Measurements from ENCODE around the gene ZC3H4.

The ZC3H4 gene

GRCh38 chr19:47112997-47113849, at the start of gene ZC3H4:
ZC3H4 (minus strand) TSS chr19:47113776; CDS start chr19:47112584, 1,192 bp downstream.
- Histone ChIP-seq H3K36me3 (ENCODE audit: control insufficient read depth, insufficient read depth, low read length) (peaks cover 5% of the 10 kb centered on the region), H3K9me3 (ENCODE audit: control insufficient read depth, low read length) (no peaks in the 10 kb centered on the region), H3K4me3 (ENCODE audit: low read length) (peak within 1 kb of the TSS; percentile 89), H3K4me1 (ENCODE audit: control insufficient read depth, insufficient read depth, low read length) (peaks cover 26% of the 10 kb centered on the region), H3K9ac (ENCODE audit: low read length) (peak within 1 kb of the TSS; percentile 100), H3K27me3 (ENCODE audit: control insufficient read depth, insufficient read depth, low read length) (no peaks in the 10 kb centered on the region)

GRCh38 chr19:47161876-47162489, 48.4 kb upstream of the ZC3H4 start:
- H3K27me3 ChIP-seq (ENCODE audit: control insufficient read depth, insufficient read depth, low read length): no peaks in the 10 kb centered on the region
- H3K36me3 ChIP-seq (ENCODE audit: control insufficient read depth, insufficient read depth, low read length): peaks cover 6% of the 10 kb centered on the region
- no peak overlapping the region for H3K9ac ChIP-seq (ENCODE audit: low read length)
- H3K9me3 ChIP-seq (ENCODE audit: control insufficient read depth, low read length): no peaks in the 10 kb centered on the region
- no peak overlapping the region for H3K4me3 ChIP-seq (ENCODE audit: low read length)
- peaks cover 16% of the 10 kb centered on the region for H3K4me1 ChIP-seq (ENCODE audit: control insufficient read depth, insufficient read depth, low read length)

GRCh38 chr19:47158879-47159503, 45.4 kb upstream of the ZC3H4 start:
- Histone ChIP-seq H3K9me3 (ENCODE audit: control insufficient read depth, low read length) (no peaks in the 10 kb centered on the region), H3K4me3 (ENCODE audit: low read length) (no peak overlapping the region), H3K4me1 (ENCODE audit: control insufficient read depth, insufficient read depth, low read length) (peaks cover 23% of the 10 kb centered on the region), H3K27me3 (ENCODE audit: control insufficient read depth, insufficient read depth, low read length) (no peaks in the 10 kb centered on the region), H3K9ac (ENCODE audit: low read length) (no peak overlapping the region), H3K36me3 (ENCODE audit: control insufficient read depth, insufficient read depth, low read length) (peaks cover 9% of the 10 kb centered on the region)

- peaks cover 25% of the 10 kb centered on the region for H3K4me1 ChIP-seq (ENCODE audit: control insufficient read depth, insufficient read depth, low read length)
- peak overlapping the region; percentile 2 for H3K9ac ChIP-seq (ENCODE audit: low read length)
- H3K36me3 ChIP-seq (ENCODE audit: control insufficient read depth, insufficient read depth, low read length): peaks cover 9% of the 10 kb centered on the region
- no peaks in the 10 kb centered on the region for H3K9me3 ChIP-seq (ENCODE audit: control insufficient read depth, low read length)
- H3K4me3 ChIP-seq (ENCODE audit: low read length): no peak overlapping the region
- no peaks in the 10 kb centered on the region for H3K27me3 ChIP-seq (ENCODE audit: control insufficient read depth, insufficient read depth, low read length)
Observed at GRCh38 chr19:47158367-47158791, 44.8 kb upstream of the ZC3H4 start.

DNA sequence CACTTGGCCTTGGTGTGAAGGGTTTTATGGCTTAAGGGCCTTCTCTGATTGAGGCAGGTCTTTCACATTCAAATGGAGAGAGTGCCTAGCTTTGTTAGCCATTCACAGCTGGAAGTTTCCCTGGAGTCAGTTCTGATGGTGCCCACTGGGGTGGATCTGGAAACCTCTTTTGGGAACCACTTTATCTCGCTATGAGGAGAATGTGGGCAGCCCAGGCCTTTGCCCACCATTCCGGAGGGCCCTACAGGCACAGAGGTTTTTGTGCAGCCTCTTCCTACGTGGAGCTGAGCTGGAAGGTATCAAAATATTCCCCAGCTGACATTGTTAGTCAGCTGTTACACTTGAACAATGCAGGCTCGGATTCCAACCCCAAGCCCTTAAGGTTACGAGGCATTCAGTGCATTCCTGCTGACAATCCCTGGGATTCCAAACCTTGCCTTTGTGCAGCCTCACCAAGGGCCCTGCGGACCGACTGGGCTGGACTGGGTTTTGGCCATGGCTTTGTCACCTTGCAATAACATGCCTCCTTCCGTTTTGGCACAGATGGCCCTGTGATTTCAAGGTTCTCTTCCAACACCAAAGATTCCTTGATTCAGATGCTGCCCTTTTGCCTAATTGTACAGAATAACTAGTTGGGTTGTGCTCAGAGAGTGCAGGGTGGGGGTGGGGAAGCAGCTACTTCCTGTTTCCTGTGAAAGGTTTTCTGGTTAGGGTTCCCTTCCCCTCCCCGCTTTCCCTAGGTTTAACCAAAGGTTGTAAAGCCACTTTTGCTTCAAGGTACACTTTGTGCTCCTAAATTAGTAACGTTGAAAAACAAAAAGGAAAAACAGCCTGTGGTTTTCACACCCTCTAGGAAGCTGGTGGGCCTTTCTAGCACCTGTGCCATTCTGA, 44.1 kb upstream of the ZC3H4 start:
- peaks cover 9% of the 10 kb centered on the region for H3K36me3 ChIP-seq (ENCODE audit: control insufficient read depth, insufficient read depth, low read length)

DNA sequence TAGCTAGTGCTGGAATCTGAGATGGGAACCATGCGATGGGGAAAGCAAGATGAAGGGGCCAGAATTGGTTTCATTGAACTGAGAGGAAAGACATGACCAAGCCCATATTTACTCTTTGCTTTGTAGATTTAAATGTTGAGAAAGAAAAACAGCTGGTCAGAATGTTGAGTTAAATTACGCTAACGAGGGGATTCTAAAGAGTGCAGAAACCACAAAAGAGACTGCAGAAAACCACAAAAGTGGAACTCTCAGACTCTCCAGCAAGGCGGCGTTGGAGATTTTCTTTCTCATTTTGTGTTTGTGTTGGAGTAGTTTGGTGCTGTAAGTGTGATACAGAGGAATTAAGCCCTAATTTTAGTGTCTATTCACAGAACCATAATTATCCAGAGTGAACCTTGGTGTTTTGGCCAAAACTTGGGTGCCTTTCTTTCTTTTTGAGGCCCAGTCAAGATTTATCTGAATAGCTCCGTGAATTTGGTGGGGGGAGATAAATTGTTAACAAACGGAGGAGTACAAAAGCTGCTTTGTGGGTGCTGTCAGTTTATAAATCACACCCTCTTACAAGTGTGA, 43.4 kb upstream of the ZC3H4 start:
- Histone ChIP-seq H3K9ac (ENCODE audit: low read length) (peak overlapping the region; percentile 10), H3K36me3 (ENCODE audit: control insufficient read depth, insufficient read depth, low read length) (peaks cover 9% of the 10 kb centered on the region), H3K27me3 (ENCODE audit: control insufficient read depth, insufficient read depth, low read length) (no peaks in the 10 kb centered on the region), H3K4me1 (ENCODE audit: control insufficient read depth, insufficient read depth, low read length) (peaks cover 37% of the 10 kb centered on the region), H3K9me3 (ENCODE audit: control insufficient read depth, low read length) (no peaks in the 10 kb centered on the region), H3K4me3 (ENCODE audit: low read length) (no peak overlapping the region)

More for the DNA sequence above, 44.1 kb upstream of the ZC3H4 start:
- peaks cover 30% of the 10 kb centered on the region for H3K4me1 ChIP-seq (ENCODE audit: control insufficient read depth, insufficient read depth, low read length)
- no peaks in the 10 kb centered on the region for H3K9me3 ChIP-seq (ENCODE audit: control insufficient read depth, low read length)
- H3K27me3 ChIP-seq (ENCODE audit: control insufficient read depth, insufficient read depth, low read length): no peaks in the 10 kb centered on the region
- peak overlapping the region; percentile 10 for H3K9ac ChIP-seq (ENCODE audit: low read length)
- H3K4me3 ChIP-seq (ENCODE audit: low read length): no peak overlapping the region

DNA sequence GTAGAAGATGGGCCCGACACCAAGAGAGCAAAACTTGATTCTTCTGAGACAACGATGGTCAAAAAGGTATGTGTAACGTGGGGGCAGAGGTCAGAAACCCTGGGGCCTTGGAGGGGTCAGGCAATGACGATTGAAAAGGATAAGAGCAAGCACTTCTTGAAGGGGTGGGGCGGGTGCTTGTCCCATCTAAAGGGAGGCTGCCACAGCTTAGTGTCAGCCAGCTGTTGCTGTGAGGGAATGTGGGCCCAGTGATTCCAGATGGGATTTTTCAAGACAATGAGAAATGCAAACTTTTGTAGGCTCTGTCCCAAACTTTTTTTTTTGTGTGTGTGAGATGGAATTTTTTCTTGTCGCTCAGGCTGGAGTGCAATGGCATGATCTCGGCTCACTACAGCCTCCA, 41.6 kb upstream of the ZC3H4 start:
- H3K36me3 ChIP-seq (ENCODE audit: control insufficient read depth, insufficient read depth, low read length): peaks cover 12% of the 10 kb centered on the region
- H3K9ac ChIP-seq (ENCODE audit: low read length): no peak overlapping the region
- H3K4me1 ChIP-seq (ENCODE audit: control insufficient read depth, insufficient read depth, low read length): peaks cover 41% of the 10 kb centered on the region

DNA sequence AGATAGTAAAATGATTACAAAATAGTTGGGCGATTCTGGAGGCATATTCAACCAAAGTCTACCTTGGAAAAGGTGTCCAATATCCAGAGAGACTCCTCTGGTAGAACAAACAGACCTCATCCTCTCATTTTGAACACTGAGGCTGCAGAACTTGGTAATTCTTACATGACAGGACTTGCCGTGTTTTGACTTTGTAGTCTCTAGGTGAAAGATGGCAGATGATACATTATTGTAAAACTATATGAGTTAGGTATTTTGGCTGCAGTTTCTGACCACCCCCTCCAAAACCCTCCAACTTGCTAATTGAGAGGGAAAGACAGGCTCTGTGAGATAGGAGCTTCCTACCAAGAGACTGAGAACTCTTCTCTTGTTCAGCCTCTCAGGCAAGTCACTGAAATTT, 39.7 kb upstream of the ZC3H4 start:
- Histone ChIP-seq H3K9me3 (ENCODE audit: control insufficient read depth, low read length) (no peaks in the 10 kb centered on the region), H3K9ac (ENCODE audit: low read length) (no peak overlapping the region), H3K27me3 (ENCODE audit: control insufficient read depth, insufficient read depth, low read length) (no peaks in the 10 kb centered on the region), H3K4me3 (ENCODE audit: low read length) (no peak overlapping the region), H3K36me3 (ENCODE audit: control insufficient read depth, insufficient read depth, low read length) (peaks cover 8% of the 10 kb centered on the region), H3K4me1 (ENCODE audit: control insufficient read depth, insufficient read depth, low read length) (peaks cover 37% of the 10 kb centered on the region)

More for the DNA sequence above, 41.6 kb upstream of the ZC3H4 start:
- Histone ChIP-seq H3K4me3 (ENCODE audit: low read length) (no peak overlapping the region), H3K27me3 (ENCODE audit: control insufficient read depth, insufficient read depth, low read length) (no peaks in the 10 kb centered on the region), H3K9me3 (ENCODE audit: control insufficient read depth, low read length) (no peaks in the 10 kb centered on the region)

GRCh38 chr19:47152632-47153031, 39.1 kb upstream of the ZC3H4 start:
- H3K36me3 ChIP-seq (ENCODE audit: control insufficient read depth, insufficient read depth, low read length): peaks cover 7% of the 10 kb centered on the region
- no peaks in the 10 kb centered on the region for H3K27me3 ChIP-seq (ENCODE audit: control insufficient read depth, insufficient read depth, low read length)
- peaks cover 31% of the 10 kb centered on the region for H3K4me1 ChIP-seq (ENCODE audit: control insufficient read depth, insufficient read depth, low read length)
- H3K4me3 ChIP-seq (ENCODE audit: low read length): no peak overlapping the region
- no peak overlapping the region for H3K9ac ChIP-seq (ENCODE audit: low read length)
- no peaks in the 10 kb centered on the region for H3K9me3 ChIP-seq (ENCODE audit: control insufficient read depth, low read length)

DNA sequence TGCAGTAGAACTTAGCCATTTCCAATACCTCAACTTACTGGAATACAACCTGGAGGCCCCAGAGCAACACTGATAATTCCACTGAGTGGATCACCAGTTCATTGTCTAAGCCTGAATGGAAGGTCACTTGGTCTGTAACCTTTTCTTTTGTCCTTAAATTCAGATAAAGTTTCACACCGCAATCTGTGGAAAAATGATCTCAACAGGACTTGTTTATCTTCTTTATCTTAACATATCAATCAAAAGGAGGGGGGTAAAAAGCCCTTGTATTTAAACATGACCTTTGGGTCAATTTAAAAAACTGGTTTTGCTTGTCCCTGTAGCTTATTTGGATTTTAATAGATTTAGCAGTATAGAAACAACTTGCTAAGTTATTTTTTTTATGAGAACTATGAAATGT, 38.6 kb upstream of the ZC3H4 start:
- Histone ChIP-seq H3K9ac (ENCODE audit: low read length) (no peak overlapping the region), H3K9me3 (ENCODE audit: control insufficient read depth, low read length) (no peaks in the 10 kb centered on the region)

DNA sequence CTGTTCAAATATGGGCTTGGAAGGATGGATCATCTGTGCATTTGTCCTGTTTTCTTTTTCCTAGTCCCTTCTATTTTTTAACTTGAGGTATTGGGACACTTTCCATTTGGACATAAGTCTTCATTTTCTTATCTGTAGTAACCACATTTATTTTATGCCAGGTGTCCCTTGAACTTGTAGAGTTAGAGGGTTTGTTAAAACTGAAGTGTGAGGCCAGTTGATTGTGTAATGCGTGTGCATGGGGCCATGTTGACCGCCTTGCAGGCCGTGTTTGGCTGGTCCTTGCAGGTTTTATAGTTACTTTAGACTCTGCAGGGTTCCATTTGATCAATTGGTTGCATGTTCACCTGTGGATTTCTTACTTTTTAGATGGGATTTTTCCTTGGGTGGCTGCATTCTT, 38.1 kb upstream of the ZC3H4 start:
- H3K4me3 ChIP-seq (ENCODE audit: low read length): no peak overlapping the region
- no peak overlapping the region for H3K9ac ChIP-seq (ENCODE audit: low read length)
- no peaks in the 10 kb centered on the region for H3K27me3 ChIP-seq (ENCODE audit: control insufficient read depth, insufficient read depth, low read length)
- no peaks in the 10 kb centered on the region for H3K9me3 ChIP-seq (ENCODE audit: control insufficient read depth, low read length)
- peaks cover 21% of the 10 kb centered on the region for H3K4me1 ChIP-seq (ENCODE audit: control insufficient read depth, insufficient read depth, low read length)
- peaks cover 9% of the 10 kb centered on the region for H3K36me3 ChIP-seq (ENCODE audit: control insufficient read depth, insufficient read depth, low read length)

More for the DNA sequence above, 38.6 kb upstream of the ZC3H4 start:
- Histone ChIP-seq H3K36me3 (ENCODE audit: control insufficient read depth, insufficient read depth, low read length) (peaks cover 7% of the 10 kb centered on the region), H3K4me3 (ENCODE audit: low read length) (no peak overlapping the region), H3K27me3 (ENCODE audit: control insufficient read depth, insufficient read depth, low read length) (no peaks in the 10 kb centered on the region), H3K4me1 (ENCODE audit: control insufficient read depth, insufficient read depth, low read length) (peaks cover 27% of the 10 kb centered on the region)
